Subcutaneous abdominal adipose tissue (tissue), 5 donors: ENCODE results near the gene RBMY1E.
"Not testable (repeated sequence)": the region's sequence is repeated elsewhere in the genome, so short reads cannot be mapped to it uniquely, and the experiment has no call there.

Experiments used
- H3K27ac ChIP-seq: one replicate; pipeline ENCODE4 v1.7.0; 2013; ENCODE audit warnings: low read depth, mild to moderate bottlenecking, inconsistent platforms, low read length, moderate library complexity
- H3K27me3 ChIP-seq, 5 donors: one replicate each; pipeline ENCODE4 v1.7.0; 2013; ENCODE audit warnings: low read length in 5 of 5, inconsistent platforms in 1 of 5; ENCODE audit not compliant: control insufficient read depth in 5 of 5, insufficient read depth in 4 of 5
- H3K36me3 ChIP-seq, 5 donors: one replicate each; pipeline ENCODE4 v1.7.0; 2013; ENCODE audit warnings: low read length in 5 of 5; ENCODE audit not compliant: control insufficient read depth in 5 of 5, insufficient read depth in 5 of 5
- H3K4me1 ChIP-seq, 5 donors: one replicate each; pipeline ENCODE4 v1.7.0; 2013; ENCODE audit warnings: low read length in 5 of 5, mild to moderate bottlenecking in 3 of 5, moderate library complexity in 1 of 5; ENCODE audit not compliant: control insufficient read depth in 5 of 5, insufficient read depth in 5 of 5
- H3K4me3 ChIP-seq, 5 donors: one replicate each; pipeline ENCODE4 v1.7.0; 2013; ENCODE audit warnings: low read length in 5 of 5, low read depth in 1 of 5
- H3K9ac ChIP-seq, 5 donors: one replicate each; pipeline ENCODE4 v1.7.0; 2013; ENCODE audit warnings: low read length in 5 of 5, mild to moderate bottlenecking in 4 of 5, moderate library complexity in 3 of 5
- H3K9me3 ChIP-seq, 5 donors: one replicate each; pipeline ENCODE4 v1.7.0; 2013; ENCODE audit warnings: low read length in 5 of 5; ENCODE audit not compliant: control insufficient read depth in 5 of 5
- donor health status: healthy.
- donor health status: healthy.
- donor health status: healthy.
- donor health status: healthy.
- donor health status: healthy.

RBMY1E gene

DNA sequence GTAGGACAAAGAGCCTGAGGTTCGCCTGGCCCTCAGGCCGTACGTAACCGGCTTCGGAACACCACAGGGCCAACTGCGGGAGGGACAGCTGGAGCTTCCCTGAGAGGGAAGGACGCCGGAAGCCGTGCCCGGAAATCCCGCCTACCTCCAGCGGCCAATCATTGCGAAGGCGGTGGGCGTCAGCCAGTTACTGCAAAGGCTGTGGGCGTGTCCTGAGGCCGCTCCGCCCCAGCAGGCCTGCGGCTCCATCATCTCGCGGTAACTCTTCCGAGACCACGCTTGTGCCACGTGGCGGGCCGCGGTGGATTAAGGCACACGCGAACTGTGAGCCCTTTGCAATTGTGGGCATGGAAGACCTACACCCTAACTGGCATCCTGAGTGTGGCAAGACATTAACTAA lies at the start of gene RBMY1E:
Gene RBMY1E (minus strand): TSS at position 101 of the 400 bp plus-strand sequence. CDS start 1,978 bp downstream, outside the sequence.
- not testable (repeated sequence) for H3K4me1 ChIP-seq, H3K27me3 ChIP-seq, H3K9me3 ChIP-seq, H3K4me3 ChIP-seq, H3K36me3 ChIP-seq, H3K9ac ChIP-seq, H3K27ac ChIP-seq

- not testable (repeated sequence) for H3K9me3 ChIP-seq, H3K36me3 ChIP-seq, H3K4me1 ChIP-seq, H3K4me3 ChIP-seq, H3K9ac ChIP-seq, H3K27ac ChIP-seq, H3K27me3 ChIP-seq
These were observed 23.4 kb downstream of the RBMY1E start, which contains the start of gene RBMY1D for GRCh38 chrY:21894426-21894825. Gene RBMY1D (minus strand): TSS chrY:21894526. CDS start chrY:21892513, 2,013 bp downstream.

- not testable (repeated sequence) for H3K9me3 ChIP-seq, H3K9ac ChIP-seq, H3K27me3 ChIP-seq, H3K27ac ChIP-seq, H3K4me3 ChIP-seq, H3K4me1 ChIP-seq, H3K36me3 ChIP-seq
These were observed 48.3 kb downstream of the RBMY1E start for GRCh38 chrY:21869407-21870076.
